Measurements from ENCODE around the gene PCSK1. TPM values are rescaled to one million over a fixed set of nuclear protein-coding genes. Genes with fewer than 3 reads are reported as not detected.

Gene PCSK1
- total and polyA plus RNA-seq, 2 experiments from 2014 or later = 0.08 to 0.90 TPM

DNA sequence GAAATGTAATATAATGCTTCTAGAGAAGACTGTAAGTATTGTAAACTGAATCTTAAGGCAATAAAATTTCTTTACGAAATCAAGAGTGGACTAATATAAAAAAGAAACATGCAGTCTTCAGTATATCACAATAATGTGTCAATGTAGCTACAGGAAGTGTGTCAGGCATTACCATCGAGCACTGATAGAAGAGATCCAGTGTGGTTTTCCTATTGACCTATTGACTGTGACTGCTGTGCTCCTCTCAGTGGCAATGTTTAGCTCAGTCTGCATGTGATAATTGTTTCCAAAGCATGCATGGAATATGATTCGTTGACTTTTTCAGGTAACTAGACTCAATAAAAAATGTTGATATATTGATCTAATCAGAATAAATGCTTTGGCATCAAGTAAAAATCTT is 20.3 kb upstream of the PCSK1 start:
- H2AFZ ChIP-seq = no peak overlapping the region
- H3K36me3 ChIP-seq (replicated peaks; ENCODE audit: insufficient read depth, low read depth) = no peaks in the 10 kb centered on the region
- H3K27me3 ChIP-seq = no peaks in the 10 kb centered on the region
- 82% methylated on average over 3 of the region's 3 CpGs for WGBS (ENCODE audit: low lambda C conversion rate, missing lambda C conversion rate)
- no peaks in the 10 kb centered on the region for H3K4me1 ChIP-seq (ENCODE audit: insufficient read depth)
- H3K4me2 ChIP-seq = no peak overlapping the region
- H3K9me2 ChIP-seq (replicated peaks; ENCODE audit: insufficient read depth) = no peaks in the 10 kb centered on the region
- TF ChIP-seq, protein P1, sequence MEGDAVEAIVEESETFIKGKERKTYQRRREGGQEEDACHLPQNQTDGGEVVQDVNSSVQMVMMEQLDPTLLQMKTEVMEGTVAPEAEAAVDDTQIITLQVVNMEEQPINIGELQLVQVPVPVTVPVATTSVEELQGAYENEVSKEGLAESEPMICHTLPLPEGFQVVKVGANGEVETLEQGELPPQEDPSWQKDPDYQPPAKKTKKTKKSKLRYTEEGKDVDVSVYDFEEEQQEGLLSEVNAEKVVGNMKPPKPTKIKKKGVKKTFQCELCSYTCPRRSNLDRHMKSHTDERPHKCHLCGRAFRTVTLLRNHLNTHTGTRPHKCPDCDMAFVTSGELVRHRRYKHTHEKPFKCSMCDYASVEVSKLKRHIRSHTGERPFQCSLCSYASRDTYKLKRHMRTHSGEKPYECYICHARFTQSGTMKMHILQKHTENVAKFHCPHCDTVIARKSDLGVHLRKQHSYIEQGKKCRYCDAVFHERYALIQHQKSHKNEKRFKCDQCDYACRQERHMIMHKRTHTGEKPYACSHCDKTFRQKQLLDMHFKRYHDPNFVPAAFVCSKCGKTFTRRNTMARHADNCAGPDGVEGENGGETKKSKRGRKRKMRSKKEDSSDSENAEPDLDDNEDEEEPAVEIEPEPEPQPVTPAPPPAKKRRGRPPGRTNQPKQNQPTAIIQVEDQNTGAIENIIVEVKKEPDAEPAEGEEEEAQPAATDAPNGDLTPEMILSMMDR (IDR thresholded peaks at IDR 0.05; ENCODE audit: poor library complexity) = no peak
- TF ChIP-seq EZH2phosphoT487 (IDR thresholded peaks at IDR 0.05; ENCODE audit: low read depth, severe bottlenecking, unreplicated experiment) (no peak), EZH2 (IDR thresholded peaks at IDR 0.05; ENCODE audit: borderline replicate concordance) (no peak)
- H4K20me1 ChIP-seq (ENCODE audit: insufficient read depth, poor library complexity, severe bottlenecking) = no peaks in the 10 kb centered on the region
- no peak overlapping the region for H3K27ac ChIP-seq
- DNase-seq (ENCODE audit: low spot score) = no peak
- no peaks in the 10 kb centered on the region for H3K9me3 ChIP-seq (ENCODE audit: low read depth)
- no peak overlapping the region for H3K4me3 ChIP-seq
- H3K79me2 ChIP-seq = no peaks in the 10 kb centered on the region

DNA sequence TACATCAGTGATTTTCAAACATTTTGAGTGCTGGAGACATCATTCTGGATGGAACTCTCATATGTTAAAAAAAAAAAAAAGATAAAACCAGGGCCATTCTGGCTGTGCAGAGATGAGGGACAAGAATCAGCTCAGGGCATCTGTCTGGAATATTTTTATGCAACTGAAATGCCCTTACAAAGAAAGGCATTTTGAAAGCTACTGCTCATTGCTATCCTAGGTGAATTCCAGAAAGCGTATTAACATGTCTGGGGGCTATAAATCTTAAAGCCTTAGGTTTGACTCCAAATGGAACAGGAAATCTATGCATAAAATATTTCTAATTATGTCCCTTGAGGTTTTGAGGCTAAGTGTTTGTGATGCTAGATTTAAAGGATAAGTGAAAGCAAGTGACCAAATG is 14.9 kb upstream of the PCSK1 start:
- no peaks in the 10 kb centered on the region for H3K79me2 ChIP-seq
- WGBS (ENCODE audit: low lambda C conversion rate, missing lambda C conversion rate) = 63% methylated on average over 1 of the region's 1 CpG
- no peak overlapping the region for H3K4me3 ChIP-seq
- no peak overlapping the region for H3K4me2 ChIP-seq
- no peak overlapping the region for H2AFZ ChIP-seq
- H3K9me2 ChIP-seq (replicated peaks; ENCODE audit: insufficient read depth) = no peaks in the 10 kb centered on the region
- DNase-seq (ENCODE audit: low spot score) = no peak
- TF ChIP-seq EZH2phosphoT487 (IDR thresholded peaks at IDR 0.05; ENCODE audit: low read depth, severe bottlenecking, unreplicated experiment) (no peak), EZH2 (IDR thresholded peaks at IDR 0.05; ENCODE audit: borderline replicate concordance) (no peak)
- TF ChIP-seq, protein P1 (IDR thresholded peaks at IDR 0.05; ENCODE audit: poor library complexity) = no peak
- H3K9me3 ChIP-seq (ENCODE audit: low read depth) = no peaks in the 10 kb centered on the region
- no peaks in the 10 kb centered on the region for H3K36me3 ChIP-seq (replicated peaks; ENCODE audit: insufficient read depth, low read depth)
- no peaks in the 10 kb centered on the region for H4K20me1 ChIP-seq (ENCODE audit: insufficient read depth, poor library complexity, severe bottlenecking)
- H3K27ac ChIP-seq = no peak overlapping the region
- H3K27me3 ChIP-seq = peaks cover 3% of the 10 kb centered on the region
- no peaks in the 10 kb centered on the region for H3K4me1 ChIP-seq (ENCODE audit: insufficient read depth)

DNA sequence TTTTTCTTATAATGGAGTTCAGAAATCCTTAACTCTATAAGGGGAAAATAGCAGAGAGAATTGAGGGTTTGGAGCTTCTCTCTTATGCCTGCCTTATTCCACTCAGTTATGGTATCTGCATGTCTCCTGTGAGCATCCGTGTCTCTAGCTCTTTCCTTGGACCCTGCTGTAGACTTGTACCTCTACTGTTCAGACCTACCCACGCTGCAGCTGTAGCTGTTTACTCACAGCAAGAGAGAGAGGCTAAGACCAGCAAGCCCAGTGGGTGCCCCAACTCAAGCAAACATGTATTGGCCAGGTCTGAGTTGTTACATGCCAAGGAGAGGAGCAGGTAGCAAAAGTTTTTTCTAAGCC is 7.1 kb upstream of the PCSK1 start:
- no peaks in the 10 kb centered on the region for H3K4me1 ChIP-seq (ENCODE audit: insufficient read depth)
- H3K79me2 ChIP-seq = no peaks in the 10 kb centered on the region
- H3K4me2 ChIP-seq = no peak overlapping the region
- no peaks in the 10 kb centered on the region for H3K9me2 ChIP-seq (replicated peaks; ENCODE audit: insufficient read depth)
- H3K9me3 ChIP-seq (ENCODE audit: low read depth) = no peaks in the 10 kb centered on the region
- no peak for TF ChIP-seq EZH2 (IDR thresholded peaks at IDR 0.05; ENCODE audit: borderline replicate concordance)
- TF ChIP-seq EZH2phosphoT487 (IDR thresholded peaks at IDR 0.05; ENCODE audit: low read depth, severe bottlenecking, unreplicated experiment) = no peak
- TF ChIP-seq, protein P1 (IDR thresholded peaks at IDR 0.05; ENCODE audit: poor library complexity) = no peak
- no peak overlapping the region for H2AFZ ChIP-seq
- 64% methylated on average over 2 of the region's 2 CpGs for WGBS (ENCODE audit: low lambda C conversion rate, missing lambda C conversion rate)
- H3K4me3 ChIP-seq = no peak overlapping the region
- no peak for DNase-seq (ENCODE audit: low spot score)
- no peaks in the 10 kb centered on the region for H3K36me3 ChIP-seq (replicated peaks; ENCODE audit: insufficient read depth, low read depth)
- no peaks in the 10 kb centered on the region for H4K20me1 ChIP-seq (ENCODE audit: insufficient read depth, poor library complexity, severe bottlenecking)
- H3K27ac ChIP-seq = no peak overlapping the region
- peaks cover 25% of the 10 kb centered on the region for H3K27me3 ChIP-seq
